Measurements from ENCODE around the gene HMGXB4. TPM values are rescaled to one million over a fixed set of nuclear protein-coding genes. Genes with fewer than 3 reads are reported as not detected.

HMGXB4 gene
- total RNA-seq, 1 experiment from 2014 or later: 10.2 TPM

- no peak for DNase-seq (ENCODE audit: low spot score)
Measured at GRCh38 chr22:35326854-35327562, 69.7 kb downstream of the HMGXB4 start.

DNA sequence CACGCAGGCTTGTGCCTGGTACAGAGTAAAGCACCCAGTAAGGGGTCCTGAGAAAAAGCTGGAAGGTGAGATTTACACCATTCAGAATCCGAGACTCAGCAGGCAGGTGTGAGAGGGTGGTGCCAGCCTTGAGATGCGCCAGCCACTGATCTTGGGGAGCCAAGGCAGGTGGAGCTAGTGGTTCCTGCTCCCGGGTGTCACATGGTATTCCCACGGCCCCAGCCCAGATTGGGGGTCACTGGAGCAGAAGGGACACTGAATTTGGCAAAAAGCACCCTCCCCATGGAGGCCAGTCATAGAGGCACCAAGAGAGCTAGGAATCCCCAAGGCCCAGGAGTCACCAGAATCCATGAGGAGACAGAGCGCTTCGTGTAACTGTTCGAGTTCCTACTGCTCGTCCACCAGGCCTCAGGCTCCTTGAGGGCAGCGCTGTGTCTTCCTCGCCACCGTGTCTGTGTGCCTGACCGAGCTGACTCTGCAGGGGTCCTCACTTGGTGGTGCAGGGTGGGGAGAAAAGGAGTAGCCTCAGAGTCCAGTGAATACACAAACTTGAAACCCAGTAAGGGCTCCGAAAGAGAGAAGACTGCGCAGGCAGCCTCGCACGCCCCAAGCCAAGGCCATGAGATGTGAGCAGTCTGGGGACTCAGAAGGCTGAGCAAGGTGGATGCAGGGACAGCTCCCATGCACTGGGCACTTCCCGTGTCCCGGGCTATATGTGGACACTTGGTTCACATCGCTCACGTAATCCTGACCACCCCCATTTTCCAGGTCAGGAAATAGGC is 70.6 kb downstream of the HMGXB4 start:
- no peak for DNase-seq (ENCODE audit: low spot score)

DNA sequence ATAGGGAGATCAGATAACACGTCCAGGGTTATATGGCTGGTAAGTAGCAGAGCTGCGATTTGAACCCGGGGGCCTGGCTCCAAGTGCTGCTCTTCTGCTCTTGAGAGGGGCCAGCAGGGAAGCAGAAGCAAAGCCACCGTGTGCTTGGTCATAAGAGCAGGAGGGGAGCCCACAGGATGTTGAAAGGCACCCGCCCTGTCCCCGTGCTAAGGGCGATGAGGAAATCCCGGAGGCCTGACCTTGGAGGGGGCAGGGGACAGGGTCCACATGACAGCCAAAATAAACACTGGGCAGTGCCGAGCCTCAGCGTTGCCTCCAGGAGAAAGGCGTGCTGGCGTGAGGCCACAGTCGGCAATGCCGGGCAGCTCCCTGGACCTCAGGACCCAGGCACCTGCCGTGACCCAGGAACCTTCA is 71.2 kb downstream of the HMGXB4 start:
- no peak for DNase-seq (ENCODE audit: low spot score)

DNA sequence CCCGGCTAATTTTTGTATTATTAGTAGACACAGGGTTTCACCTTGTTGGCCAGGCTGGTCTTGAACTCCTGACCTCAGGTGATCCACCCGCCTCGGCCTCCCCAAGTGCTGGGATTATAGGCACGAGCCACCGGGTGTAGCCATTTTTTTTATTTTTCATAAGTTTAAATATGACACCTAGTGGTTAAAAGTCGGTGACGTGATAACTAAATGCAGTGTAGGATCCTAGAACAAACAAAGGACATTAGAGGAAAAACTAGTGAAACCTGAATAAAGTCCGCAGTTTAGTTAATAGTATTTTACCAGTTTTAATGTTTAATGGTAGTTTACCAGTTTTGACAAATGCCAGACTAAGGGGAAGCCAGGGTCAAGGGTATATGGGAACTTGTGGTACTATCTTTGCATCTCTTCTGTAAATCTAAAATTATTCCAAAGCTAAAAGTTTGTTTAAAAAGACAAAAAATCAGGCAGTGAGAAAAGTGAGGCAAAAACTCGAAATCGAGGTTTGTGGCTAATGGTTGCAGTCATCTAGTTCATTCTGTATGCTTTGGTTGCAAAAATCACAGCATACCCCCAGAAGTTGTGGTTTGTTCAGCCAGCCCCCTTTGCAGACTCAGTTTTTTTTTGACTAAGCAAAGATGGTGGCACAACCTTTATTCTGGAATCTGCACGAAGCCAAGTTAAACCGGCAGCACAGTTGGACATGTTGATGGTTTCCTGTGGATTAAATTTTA is 72.0 kb downstream of the HMGXB4 start:
- no peak for DNase-seq (ENCODE audit: low spot score)

DNA sequence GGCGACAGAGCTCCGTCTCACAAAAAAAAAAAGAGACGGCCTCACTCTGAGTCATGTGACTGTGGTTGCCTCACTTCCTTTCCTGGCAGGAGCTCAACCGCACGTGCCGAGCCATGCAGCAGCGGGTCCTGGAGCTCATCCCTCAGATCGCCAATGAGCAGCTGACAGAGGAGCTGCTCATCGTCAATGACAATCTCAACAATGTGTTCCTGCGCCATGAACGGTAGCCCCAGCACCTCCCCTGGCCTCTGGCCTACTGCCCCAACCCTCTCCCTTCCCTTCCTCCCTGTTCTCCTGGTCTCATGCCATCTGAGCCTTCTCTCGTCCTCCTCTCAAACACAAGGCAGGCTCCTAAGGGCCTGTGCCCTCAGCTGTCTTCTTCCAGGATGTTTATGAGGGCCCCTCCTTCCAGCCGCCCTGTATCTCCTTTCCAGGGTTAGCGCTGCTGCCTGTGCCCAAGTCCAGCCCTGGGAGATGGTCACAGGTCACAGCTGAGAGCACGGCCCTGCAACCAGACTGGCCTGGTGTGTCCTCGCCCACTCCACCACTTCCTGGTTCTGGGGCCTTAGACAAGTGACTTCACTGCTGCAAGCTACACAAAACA is 73.1 kb downstream of the HMGXB4 start:
- peak; percentile 35 for DNase-seq (ENCODE audit: low spot score)

- DNase-seq (ENCODE audit: low spot score): no peak
Measured at GRCh38 chr22:35332278-35332677, 75.0 kb downstream of the HMGXB4 start.

DNA sequence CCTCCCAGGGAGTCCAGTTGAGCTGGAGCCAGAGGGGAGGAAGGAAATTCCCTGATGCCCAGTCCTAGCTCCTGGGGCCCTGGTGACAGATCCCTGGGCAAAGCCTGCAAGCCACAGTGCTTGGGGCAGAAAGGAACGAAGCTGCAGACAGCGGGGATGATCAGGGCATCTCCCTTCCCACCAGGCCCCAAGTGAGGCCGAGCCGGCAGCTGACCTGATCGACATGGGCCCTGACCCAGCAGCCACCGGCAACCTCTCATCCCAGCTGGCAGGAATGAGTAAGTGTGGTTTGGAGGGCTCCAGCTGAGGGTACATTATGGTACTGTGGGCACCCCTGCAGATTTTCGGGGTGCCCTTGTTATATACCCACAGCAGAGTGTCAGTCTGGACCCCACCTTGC is 75.9 kb downstream of the HMGXB4 start:
- no peak for DNase-seq (ENCODE audit: low spot score)

DNA sequence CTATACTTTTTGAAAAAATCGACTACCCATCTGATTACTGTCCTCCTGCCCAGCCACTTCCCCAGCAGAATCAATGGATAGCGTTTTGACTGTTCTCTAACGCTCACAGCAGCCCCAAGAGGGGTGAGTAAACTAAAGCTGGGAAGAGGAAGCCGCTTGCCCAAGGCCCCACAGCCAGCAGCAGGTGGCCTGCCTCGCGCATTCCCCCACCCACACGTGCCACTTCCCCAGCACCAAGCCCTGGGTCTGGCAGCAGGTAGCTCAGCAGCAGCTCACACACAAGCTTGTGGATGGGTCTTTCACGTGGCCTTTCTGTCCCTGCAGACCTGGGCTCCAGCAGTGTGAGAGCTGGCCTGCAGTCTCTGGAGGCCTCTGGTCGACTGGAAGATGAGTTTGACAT is 76.7 kb downstream of the HMGXB4 start:
- DNase-seq (ENCODE audit: low spot score): no peak

DNA sequence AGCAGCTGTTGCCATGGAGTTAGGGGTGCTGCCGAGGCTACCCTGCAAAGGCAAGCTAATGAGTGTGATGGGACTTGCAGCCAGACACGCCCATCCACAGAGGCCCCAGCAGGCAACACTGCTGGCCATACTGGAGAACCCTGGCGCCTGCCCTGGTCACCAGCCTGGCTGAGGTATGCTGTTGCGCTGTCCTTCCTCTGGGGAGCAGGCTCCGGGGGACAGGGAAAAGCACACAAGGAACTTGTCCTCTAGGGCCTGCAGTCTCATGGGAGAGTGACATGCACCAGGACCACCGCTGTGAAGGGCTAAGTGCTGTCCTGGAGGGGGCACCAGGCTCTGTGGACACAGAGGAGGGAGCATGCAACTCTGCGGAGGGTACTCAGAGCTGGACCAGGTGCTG is 78.2 kb downstream of the HMGXB4 start:
- no peak for DNase-seq (ENCODE audit: low spot score)

GRCh38 chr22:35335936-35336781 is 78.9 kb downstream of the HMGXB4 start:
- DNase-seq (ENCODE audit: low spot score): no peak

- DNase-seq (ENCODE audit: low spot score): no peak
Measured at GRCh38 chr22:35337932-35338331, 80.6 kb downstream of the HMGXB4 start.

GRCh38 chr22:35341090-35341874 is 84.0 kb downstream of the HMGXB4 start:
- DNase-seq (ENCODE audit: low spot score): no peak

DNA sequence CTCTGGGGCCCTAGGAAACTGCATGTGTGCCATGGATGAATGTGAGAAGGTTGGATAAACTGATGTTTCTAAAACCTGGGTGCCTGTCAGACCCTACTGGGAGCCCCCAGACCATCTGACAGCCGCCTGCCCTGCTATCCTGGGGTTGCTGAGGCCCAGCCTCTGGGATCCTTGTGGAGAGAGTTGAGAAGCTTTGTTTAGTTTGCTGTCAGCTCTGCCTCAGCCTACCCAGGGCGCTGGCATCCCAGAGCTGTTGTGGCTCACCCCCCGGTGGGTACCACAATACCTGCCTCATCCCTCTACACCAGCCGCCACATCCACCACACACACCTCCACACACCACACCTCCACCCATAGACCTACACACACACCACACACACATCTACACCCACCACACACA is 85.1 kb downstream of the HMGXB4 start:
- DNase-seq (ENCODE audit: low spot score): no peak

- DNase-seq (ENCODE audit: low spot score): no peak
Measured at GRCh38 chr22:35343664-35344550, 86.6 kb downstream of the HMGXB4 start.

DNA sequence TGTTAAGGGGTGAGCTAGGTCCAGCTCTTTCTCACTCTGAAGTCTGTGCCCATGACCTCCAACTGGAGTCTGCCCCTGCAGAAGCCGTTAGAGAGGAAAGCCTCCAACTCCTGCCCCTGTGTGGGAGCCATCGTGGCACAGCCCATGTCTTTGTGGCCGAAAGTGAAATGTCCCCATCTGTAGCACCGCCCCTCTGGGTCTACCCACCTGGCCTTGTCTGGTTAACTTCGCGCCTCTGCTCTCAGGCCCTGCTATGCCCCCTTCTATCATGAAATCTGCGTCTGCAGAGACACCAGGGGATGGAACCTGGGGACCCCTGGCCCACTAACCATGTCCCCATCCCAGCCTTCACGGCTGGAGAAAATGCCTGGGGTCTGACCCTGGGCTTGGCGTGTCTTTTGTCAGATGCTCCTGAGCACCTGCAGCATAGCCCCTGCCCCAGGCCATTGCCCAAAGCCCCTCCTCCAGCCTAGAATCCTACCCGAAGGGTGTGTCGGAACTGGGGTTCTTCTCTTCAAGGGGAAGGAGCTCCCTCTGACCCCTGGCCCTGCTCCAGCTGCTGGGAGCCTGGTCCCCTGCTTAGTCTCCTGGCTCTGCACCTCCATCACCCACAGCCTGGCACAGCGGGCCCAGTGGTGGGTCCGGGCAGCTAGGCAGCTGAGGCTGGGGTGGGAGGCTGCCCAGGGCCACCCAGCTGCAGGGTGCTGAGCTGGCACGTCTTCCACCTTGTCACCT is 87.8 kb downstream of the HMGXB4 start:
- DNase-seq (ENCODE audit: low spot score): no peak

All from H4 (cell line).